ENCODE data around the gene SELL.
"Not testable (repeated sequence)": the region's sequence is repeated elsewhere in the genome, so short reads cannot be mapped to it uniquely, and the experiment has no call there.

DNA sequence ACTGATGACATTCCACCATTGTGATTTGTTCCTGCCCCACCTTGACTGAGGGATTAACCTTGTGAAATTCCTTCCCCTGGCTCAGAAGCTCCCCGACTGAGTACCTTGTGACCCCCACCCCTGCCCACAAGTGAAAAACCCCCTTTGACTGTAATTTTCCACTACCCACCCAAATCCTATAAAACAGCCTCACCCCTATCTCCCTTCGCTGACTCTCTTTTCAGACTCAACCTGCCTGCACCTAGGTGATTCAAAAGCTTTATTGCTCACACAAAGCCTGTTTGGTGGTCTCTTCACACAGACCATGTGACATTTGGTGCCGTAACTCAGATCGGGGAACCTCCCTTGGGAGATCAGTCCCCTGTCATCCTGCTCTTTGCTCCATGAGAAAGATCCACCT is 28.3 kb downstream of the SELL start:
- TF ChIP-seq POLR2A (IDR thresholded peaks at IDR 0.05; ENCODE audit: low read depth, low read length); RAD21 (IDR thresholded peaks at IDR 0.05; ENCODE audit: low read length); RFX5 (IDR thresholded peaks at IDR 0.05; ENCODE audit: low read depth, low read length); CEBPB (IDR thresholded peaks at IDR 0.05; ENCODE audit: low read depth, low read length); CTCF (conservative IDR thresholded peaks at IDR 0.05; ENCODE audit: low read depth, low read length); USF2 (IDR thresholded peaks at IDR 0.05; ENCODE audit: low read depth, low read length); BHLHE40 (IDR thresholded peaks at IDR 0.05; ENCODE audit: low read depth, low read length); FOS (IDR thresholded peaks at IDR 0.05; ENCODE audit: low read depth, low read length); MAZ (IDR thresholded peaks at IDR 0.05; ENCODE audit: borderline replicate concordance, low read depth, low read length): not testable (repeated sequence)
- TF ChIP-seq, protein P1, sequence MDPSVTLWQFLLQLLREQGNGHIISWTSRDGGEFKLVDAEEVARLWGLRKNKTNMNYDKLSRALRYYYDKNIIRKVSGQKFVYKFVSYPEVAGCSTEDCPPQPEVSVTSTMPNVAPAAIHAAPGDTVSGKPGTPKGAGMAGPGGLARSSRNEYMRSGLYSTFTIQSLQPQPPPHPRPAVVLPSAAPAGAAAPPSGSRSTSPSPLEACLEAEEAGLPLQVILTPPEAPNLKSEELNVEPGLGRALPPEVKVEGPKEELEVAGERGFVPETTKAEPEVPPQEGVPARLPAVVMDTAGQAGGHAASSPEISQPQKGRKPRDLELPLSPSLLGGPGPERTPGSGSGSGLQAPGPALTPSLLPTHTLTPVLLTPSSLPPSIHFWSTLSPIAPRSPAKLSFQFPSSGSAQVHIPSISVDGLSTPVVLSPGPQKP (IDR thresholded peaks at IDR 0.05; ENCODE audit: borderline replicate concordance, low read depth, low read length), result not testable (repeated sequence)

Data from IMR-90 (cell line).